Measurements from ENCODE around the gene SP140. TPM values are rescaled to one million over a fixed set of nuclear protein-coding genes. Genes with fewer than 3 reads are reported as not detected.

SP140 gene
- total RNA-seq, 1 donor from 2014 or later, result 0.06 TPM

DNA sequence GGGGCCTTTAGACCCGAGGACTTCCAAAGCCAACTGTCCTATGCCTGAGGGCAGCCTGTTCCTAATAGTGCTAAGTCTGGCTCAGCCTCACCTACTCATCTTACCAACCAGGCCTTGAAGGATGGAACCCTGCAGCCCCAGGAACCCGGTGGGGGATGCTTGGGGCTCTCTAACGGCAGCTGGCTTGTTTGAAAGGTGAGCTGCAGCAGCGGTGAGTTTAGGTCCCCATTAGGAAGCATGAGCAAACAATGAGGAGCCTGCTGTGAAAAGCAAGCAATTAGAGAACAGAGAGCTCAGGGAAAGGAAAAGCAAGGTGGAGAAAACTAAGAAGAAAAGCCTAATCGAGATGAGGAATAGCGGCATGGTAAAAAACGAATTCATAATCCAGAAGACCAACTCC, 45.6 kb upstream of the SP140 start:
- Histone ChIP-seq H3K27me3 (no peaks in the 10 kb centered on the region), H3K4me3 (no peak overlapping the region), H3K4me1 (peaks cover 14% of the 10 kb centered on the region), H3K27ac (no peak overlapping the region), H3K4me2 (no peak overlapping the region), H3K9ac (no peak overlapping the region), H4K20me1 (ENCODE audit: low read depth) (no peaks in the 10 kb centered on the region), H3K36me3 (no peaks in the 10 kb centered on the region), H3K9me3 (ENCODE audit: low read depth) (no peaks in the 10 kb centered on the region), H3K79me2 (ENCODE audit: low read depth) (no peaks in the 10 kb centered on the region), H3F3A (ENCODE audit: low read depth) (peaks cover 4% of the 10 kb centered on the region), H2AFZ (replicated peaks) (no peak overlapping the region)
- DNase-seq (ENCODE audit: low spot score), result no peak
- Mint-ChIP-seq H3K4me1 (peaks cover 25% of the 10 kb centered on the region), H3K27me3 (ENCODE audit: insufficient read depth, low read depth) (peaks cover 4% of the 10 kb centered on the region), H3K36me3 (peaks cover 2% of the 10 kb centered on the region), H3K27ac (no peak overlapping the region), H3K9me3 (peaks cover 6% of the 10 kb centered on the region), H3K4me3 (no peak overlapping the region)
- TF ChIP-seq, protein P1, sequence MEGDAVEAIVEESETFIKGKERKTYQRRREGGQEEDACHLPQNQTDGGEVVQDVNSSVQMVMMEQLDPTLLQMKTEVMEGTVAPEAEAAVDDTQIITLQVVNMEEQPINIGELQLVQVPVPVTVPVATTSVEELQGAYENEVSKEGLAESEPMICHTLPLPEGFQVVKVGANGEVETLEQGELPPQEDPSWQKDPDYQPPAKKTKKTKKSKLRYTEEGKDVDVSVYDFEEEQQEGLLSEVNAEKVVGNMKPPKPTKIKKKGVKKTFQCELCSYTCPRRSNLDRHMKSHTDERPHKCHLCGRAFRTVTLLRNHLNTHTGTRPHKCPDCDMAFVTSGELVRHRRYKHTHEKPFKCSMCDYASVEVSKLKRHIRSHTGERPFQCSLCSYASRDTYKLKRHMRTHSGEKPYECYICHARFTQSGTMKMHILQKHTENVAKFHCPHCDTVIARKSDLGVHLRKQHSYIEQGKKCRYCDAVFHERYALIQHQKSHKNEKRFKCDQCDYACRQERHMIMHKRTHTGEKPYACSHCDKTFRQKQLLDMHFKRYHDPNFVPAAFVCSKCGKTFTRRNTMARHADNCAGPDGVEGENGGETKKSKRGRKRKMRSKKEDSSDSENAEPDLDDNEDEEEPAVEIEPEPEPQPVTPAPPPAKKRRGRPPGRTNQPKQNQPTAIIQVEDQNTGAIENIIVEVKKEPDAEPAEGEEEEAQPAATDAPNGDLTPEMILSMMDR (IDR thresholded peaks at IDR 0.05), result no peak
- TF ChIP-seq EZH2 (IDR thresholded peaks at IDR 0.05) (no peak), EZH2phosphoT487 (IDR thresholded peaks at IDR 0.05) (no peak)

DNA sequence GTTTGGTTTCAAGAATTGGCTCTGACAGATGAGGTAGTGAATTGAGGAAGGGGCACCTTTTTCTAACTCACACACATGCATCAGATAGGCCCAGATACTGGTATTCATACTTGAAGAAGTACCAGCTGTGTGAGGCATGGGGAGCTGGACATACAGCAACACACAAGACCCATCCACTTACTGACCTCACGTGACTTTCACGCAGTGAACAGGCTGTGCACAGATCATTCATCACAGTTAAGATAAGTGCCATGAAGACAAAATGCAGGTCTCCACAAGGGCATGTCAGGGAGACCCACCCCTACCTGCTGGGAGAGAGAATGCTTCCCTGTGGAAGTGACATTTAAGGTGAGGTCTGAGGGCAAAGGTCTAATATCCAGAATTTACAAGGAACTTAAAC, 44.3 kb upstream of the SP140 start:
- peaks cover 6% of the 10 kb centered on the region for H3K9me3 Mint-ChIP-seq
- H3K27ac Mint-ChIP-seq, result peak overlapping the region; percentile 58
- no peaks in the 10 kb centered on the region for H3K9me3 ChIP-seq (ENCODE audit: low read depth)

DNA sequence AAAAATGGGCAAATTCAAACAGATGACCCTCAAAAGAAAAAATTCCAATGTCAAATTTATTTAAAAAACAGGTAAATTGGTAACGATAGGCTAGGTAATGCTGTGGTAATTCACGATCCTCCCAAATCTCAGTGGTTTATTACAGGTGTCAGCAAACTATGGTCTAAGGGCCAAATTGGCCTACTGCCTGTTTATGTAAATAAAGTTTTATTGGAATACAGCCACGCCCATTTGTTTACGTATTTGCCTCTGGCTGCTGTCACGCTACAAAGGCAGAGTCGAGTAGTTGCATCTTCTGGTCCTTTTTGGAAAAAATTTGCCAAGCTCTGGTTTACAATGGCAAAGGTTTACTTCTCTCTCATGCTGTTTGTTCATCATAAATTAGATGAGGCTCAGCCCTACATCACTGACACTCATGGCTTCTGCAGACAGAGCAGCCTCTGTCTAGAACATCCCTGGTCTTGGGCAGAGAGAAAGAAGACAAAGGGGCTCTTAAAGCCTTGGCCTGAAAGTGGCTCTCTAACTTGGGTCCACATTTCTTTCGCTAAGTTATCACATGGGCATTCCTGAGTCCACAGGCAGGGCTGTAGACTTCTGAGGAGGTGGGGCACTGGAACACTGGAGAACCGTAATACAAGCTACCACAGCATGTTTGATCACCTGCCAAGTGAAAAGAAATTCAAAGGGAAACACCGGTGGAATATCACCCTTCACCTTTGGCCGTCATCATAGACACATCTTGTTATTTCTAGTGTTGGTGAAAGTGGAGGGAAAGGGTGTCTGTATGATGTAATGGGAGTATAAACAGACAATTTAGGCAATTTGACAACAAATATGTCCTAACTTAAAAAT, 40.6 kb upstream of the SP140 start:
- Mint-ChIP-seq H3K4me3 (no peak overlapping the region), H3K27me3 (ENCODE audit: insufficient read depth, low read depth) (peaks cover 4% of the 10 kb centered on the region), H3K27ac (no peak overlapping the region), H3K9me3 (peaks cover 6% of the 10 kb centered on the region), H3K4me1 (peaks cover 6% of the 10 kb centered on the region), H3K36me3 (no peaks in the 10 kb centered on the region)
- Histone ChIP-seq H3K79me2 (ENCODE audit: low read depth) (no peaks in the 10 kb centered on the region), H3K4me1 (no peaks in the 10 kb centered on the region), H4K20me1 (ENCODE audit: low read depth) (no peaks in the 10 kb centered on the region), H3K27me3 (no peaks in the 10 kb centered on the region), H2AFZ (replicated peaks) (no peak overlapping the region), H3K9ac (no peak overlapping the region), H3K27ac (no peak overlapping the region), H3K36me3 (no peaks in the 10 kb centered on the region), H3F3A (ENCODE audit: low read depth) (no peaks in the 10 kb centered on the region), H3K4me2 (no peak overlapping the region), H3K4me3 (no peak overlapping the region), H3K9me3 (ENCODE audit: low read depth) (no peaks in the 10 kb centered on the region)
- DNase-seq (ENCODE audit: low spot score), result no peak
- TF ChIP-seq, protein P1 (IDR thresholded peaks at IDR 0.05), result no peak
- TF ChIP-seq EZH2phosphoT487 (IDR thresholded peaks at IDR 0.05) (no peak), EZH2 (IDR thresholded peaks at IDR 0.05) (no peak)

More for the DNA sequence above, 44.3 kb upstream of the SP140 start:
- Histone ChIP-seq H3K36me3 (no peaks in the 10 kb centered on the region), H3K27ac (no peak overlapping the region), H4K20me1 (ENCODE audit: low read depth) (no peaks in the 10 kb centered on the region), H3K4me3 (no peak overlapping the region), H3K9ac (no peak overlapping the region), H3K79me2 (ENCODE audit: low read depth) (no peaks in the 10 kb centered on the region), H3K4me1 (peaks cover 14% of the 10 kb centered on the region), H2AFZ (replicated peaks) (no peak overlapping the region), H3F3A (ENCODE audit: low read depth) (peaks cover 4% of the 10 kb centered on the region), H3K27me3 (no peaks in the 10 kb centered on the region), H3K4me2 (no peak overlapping the region)
- peaks cover 4% of the 10 kb centered on the region for H3K27me3 Mint-ChIP-seq (ENCODE audit: insufficient read depth, low read depth)
- DNase-seq (ENCODE audit: low spot score), result no peak
- H3K36me3 Mint-ChIP-seq, result no peaks in the 10 kb centered on the region
- H3K4me3 Mint-ChIP-seq, result no peak overlapping the region
- TF ChIP-seq EZH2phosphoT487 (IDR thresholded peaks at IDR 0.05) (no peak), EZH2 (IDR thresholded peaks at IDR 0.05) (no peak)
- TF ChIP-seq, protein P1 (IDR thresholded peaks at IDR 0.05), result no peak
- peaks cover 25% of the 10 kb centered on the region for H3K4me1 Mint-ChIP-seq

Data from neural progenitor cell (in vitro differentiated cells).